Nucleus accumbens (tissue), 56 donors: ENCODE measurements around the gene MS4A10.
"Not testable (repeated sequence)": the region's sequence is repeated elsewhere in the genome, so short reads cannot be mapped to it uniquely, and the experiment has no call there.

ENCODE experiments used
- DNase-seq, 56 donors: peaks; one replicate each; lab custom pipeline; 2025; lab: John Stamatoyannopoulos, UW

MS4A10 gene

DNA sequence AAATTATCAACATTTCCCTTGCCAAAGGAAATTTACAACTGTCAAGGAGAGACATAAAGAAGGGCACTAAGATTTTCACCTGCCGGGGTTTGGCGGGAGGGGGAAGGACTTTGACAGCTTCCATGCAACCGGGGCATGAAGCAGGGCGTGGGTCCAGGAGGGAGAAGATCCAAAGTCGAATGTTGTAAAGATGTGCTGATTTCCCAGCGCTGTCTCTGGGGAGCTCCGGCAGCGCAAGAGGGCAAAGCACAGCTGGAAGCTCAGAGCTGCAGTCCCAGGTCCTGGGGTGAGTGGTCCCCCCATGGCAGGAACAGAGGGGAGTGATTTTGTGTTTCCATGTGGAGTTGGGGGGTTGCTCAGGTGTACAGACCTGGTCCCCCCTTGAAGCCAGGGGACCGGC lies at the start of gene MS4A10:
MS4A10 (plus strand) TSS at position 198 of the 400 bp plus-strand sequence. CDS start 5,003 bp downstream, outside the sequence.
- no peak for DNase-seq

DNA sequence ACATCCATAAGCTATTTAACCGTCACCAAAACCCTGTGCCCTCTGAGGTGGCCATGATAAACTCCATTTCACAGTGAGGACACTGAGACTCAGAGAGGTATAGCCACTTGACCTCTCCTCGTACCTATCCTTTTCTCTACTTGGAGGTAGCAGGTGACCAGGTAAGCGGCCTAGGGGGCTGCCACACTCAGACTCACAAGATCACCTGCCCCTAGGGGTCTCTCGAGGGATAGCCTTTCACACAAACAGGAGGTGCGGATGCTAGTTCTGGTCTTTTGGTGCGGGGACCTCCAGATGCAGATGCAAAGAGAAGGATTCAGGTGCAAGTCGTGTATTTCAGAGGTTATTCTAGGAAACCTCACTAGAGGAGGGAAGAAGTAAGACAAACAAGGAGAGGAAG lies 46.0 kb upstream of the MS4A10 start:
- DNase-seq, result no peak

DNA sequence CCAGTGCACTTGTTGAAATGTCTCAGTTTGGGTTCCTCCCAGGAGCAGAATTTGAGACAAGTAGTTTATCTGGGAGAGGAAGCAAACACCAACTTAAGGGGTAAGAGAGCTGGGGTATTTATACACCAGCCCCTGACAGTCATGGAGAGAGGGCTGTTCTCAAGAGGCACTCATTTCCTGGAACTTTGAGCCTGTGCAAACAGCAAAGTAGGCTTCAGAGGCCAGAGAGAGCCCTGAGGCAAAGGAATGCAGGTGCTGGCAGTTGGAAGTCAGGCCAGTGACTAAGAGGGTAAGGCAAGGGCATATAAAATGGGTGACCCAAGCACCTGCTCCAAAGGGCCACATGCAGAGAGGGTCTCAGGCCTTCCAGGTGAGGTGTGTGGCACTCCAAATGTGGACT lies 44.6 kb upstream of the MS4A10 start:
- DNase-seq, result no peak

DNA sequence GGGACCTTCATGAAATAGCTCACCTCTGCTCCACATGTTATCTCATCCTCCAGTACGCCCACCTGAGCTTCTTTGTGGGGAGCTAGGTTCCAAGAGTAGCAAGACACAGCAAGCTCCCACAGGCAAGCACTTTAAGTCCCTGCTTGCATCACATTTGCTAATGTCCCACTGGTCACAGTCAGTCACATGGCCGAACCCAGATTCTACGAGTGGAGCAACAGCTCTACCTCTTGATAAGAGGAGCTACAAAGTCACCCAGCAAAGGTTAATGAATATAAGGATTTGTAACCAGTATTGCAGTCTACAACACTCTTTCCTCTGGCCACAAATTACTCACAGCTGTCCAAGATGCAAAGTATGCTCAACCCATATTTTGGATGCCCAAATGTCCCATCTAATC lies 43.7 kb upstream of the MS4A10 start:
- no peak for DNase-seq

DNA sequence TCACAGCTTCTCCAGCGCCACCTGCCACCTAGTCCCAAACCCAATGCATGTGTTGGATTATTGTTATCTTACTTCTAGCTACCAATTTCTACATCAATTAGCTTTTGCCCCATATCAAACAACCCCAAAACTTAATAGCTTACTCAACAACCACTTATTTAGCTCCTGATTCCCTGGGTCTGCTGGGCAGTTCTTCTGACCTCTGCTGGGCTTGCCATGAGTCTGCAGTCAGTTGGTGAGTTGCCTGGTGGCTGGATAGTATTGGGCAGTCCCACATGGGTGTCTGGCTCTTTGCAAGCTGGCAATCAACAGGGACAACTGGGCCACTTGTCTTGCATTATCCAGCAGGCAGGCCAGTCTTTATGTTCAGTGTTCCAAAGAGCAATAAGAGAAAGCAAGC lies 42.1 kb upstream of the MS4A10 start:
- no peak for DNase-seq

DNA sequence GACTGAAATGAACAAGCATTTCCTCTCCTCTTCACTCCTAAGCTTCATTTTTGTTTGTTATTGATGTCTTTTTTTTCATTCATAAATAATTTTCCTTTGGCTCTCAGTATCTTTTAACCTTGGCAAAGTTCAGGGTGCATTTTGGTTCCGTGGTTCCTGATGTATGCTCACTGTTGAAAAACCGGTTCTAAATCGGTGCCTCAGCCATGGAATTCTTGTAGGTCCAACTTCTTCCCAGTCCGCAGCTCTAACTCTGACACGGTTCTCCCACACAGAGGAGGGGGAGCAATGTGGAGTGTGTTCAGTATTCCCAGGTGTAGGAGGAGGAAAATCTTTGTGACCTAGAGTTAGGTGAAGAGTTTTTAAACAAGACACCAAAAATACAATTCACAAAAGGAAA lies 41.0 kb upstream of the MS4A10 start:
- DNase-seq, result no peak

DNA sequence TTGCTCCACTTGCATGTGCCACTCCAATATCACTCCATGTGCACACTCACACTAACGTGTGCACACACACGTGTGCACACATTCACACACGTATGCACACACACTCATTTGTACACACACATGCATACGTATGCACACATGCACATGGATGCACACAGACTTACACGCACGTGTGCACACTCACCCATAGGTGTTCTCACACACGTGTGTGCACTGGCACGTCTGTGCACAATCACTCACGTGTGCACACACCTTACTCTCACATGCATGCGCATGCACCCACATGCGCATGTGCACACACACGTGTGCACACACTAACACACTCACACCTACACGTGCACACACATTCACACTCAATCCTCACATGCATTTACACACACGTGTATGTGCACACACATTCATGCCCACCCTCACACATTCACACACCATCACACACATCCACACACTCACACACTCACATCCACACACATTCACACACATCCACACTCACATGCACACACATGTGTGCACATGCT lies 37.7 kb upstream of the MS4A10 start:
- DNase-seq, result no peak

DNA sequence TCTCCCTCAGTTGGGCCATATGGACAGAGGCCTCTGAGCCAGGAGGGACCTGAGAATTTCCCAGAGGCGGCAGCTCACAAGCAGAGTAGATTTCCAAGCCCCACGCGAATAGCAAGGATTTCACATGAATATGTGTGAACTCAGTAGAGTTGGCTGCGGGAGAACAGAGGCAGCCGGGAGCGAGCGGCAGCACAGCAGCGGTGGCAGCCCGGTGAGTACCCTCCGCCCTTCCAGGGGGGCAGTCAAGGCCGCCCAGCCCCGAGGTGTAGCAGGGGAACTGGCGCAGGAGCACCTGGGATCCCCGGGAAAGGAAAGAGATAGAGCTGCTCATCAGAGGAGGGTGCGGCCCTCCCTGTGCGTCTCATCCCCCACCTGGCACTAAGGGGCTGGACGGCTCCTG lies 36.9 kb upstream of the MS4A10 start:
- DNase-seq, result no peak

DNA sequence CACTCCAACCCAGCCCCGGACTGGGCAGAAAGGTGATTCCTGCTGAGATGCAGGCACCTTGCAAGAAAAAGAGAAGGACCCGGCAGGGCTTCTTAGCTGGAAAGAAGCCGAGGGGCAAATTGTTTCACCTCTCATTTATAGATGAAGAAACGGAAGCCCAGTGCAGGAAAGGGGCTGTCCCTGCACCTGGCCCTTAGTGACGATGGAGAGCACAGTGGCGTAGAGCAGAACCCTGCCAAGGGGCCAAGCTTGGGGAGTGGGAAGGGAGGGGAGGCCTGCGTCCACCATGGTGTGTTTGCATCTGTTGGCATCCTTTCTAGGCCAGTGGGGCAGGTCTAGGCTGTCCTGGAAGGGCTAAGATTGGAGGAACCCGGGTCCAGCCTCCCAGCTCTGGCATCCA lies 36.3 kb upstream of the MS4A10 start:
- DNase-seq, result no peak

DNA sequence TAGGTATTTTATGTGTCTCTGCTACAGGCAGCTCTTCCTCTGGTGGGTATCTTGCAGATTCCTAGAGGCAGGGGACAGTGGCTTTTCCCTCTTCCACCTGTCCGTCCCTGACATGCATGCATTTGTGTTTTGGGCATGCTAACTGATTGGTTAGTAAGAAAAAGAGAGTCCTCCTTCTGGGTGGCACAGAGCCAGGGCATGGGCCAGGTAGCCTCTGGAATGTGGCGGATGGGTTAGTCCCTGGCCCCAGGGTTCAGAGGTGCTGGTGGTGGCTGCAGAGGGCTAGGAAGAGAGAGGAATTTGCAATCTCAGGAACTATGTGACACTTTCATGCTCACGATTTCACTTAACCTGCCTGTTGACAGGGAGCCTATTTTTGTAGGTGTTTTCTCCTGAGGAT lies 34.2 kb upstream of the MS4A10 start:
- DNase-seq, result no peak

DNA sequence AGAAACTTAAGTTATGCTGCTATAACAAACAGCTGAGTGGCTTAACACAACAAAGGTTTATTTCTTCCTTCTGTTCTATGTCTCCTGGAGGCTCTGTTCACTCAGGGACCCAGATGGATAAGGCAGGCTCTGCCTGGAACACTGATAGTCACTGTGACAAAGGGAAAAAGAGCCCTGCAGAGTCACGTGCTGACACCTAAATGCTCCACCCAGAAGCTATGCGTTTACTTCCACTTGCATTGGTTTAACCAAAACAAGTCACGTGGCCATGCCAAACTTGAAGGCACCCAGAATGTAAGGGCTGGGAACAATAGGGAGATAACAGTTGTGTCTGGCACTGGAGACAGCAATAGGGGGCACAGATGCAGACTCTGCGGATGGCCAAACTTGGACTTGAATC lies 31.8 kb upstream of the MS4A10 start:
- DNase-seq, result no peak

DNA sequence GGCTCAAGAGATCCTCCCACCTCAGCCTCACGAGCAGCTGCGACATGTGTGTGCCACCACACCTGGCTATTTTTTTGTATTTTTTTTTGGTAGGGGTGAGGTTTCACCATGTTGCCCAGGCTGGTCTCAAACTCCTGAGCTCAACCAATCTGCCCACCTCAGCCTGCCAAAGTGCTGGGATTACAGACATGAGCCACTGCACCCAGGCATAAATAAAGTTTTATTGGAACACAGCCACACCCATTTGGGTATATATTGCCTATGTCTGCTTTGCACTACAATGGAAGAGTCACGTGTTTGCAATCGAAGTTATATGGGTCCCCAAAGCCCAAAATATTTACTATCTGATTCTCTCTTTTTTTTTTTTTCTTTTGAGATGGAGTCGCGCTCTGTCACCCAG lies 30.2 kb upstream of the MS4A10 start:
- DNase-seq, result no peak

DNA sequence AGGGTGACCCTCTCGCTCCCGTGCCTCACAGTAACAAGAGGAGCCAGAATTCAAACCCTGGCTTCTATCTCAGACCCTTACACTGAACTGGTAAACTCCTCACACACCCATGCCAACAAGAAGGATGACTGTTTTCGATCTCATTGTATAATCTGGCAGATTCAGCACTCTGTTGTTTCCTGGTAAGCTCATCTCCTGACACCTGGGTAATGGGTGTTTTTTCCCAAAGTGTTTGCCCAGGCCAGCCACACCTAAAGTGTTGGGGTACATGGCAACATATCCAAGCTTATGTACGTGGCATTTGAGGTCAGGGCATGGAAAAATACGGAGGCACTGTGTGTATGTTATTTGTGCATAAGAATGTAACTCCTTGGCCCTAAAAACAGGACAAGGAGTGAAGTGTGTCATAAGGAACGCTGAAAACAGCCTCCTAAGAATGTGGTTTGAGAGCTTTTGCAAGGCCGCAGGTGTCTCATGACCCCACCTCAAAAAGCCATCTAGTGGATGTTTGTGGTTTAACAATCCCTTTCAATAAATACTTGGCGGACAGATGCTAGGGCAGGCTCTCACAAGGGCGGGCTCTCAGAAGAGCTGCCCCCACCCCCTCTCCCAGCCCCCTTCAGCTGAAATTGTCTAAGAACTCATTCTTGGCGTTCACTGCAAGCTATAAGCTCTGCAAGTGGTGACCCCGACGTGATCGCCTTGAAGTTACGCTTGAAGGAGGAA lies 28.7 kb upstream of the MS4A10 start, which contains the start of gene MS4A15:
MS4A15 (plus strand) TSS at position 561 of the 726 bp plus-strand sequence. CDS start 6,867 bp downstream, outside the sequence.
- DNase-seq, result no peak

DNA sequence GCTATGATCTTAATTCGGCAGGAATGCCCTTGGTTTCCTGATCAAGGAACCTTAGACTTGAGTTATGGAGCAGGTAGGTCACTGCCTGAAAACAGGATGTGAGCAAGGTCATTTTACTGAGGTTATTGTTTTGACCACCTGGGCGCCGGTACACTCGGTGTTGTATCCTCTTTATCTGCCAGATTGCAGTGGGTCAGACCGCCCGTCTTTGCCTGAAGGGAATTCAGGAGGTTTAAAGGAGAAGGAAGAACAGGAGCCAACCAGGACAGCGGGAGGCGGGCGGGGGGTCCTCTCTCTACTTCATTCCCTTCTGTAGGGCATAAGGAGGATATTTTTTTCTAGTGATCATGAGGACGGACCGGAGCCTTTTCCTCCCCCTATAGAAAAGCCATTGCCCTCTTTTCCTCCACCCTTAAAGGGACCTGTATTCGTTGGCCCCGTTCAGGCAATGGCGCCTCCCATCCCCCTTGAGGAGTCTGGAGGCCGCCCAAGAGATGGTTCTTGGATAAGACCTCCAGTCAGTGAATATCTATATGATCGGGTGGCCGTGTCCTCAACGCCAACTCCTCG lies 27.8 kb upstream of the MS4A10 start:
- DNase-seq, result no peak

DNA sequence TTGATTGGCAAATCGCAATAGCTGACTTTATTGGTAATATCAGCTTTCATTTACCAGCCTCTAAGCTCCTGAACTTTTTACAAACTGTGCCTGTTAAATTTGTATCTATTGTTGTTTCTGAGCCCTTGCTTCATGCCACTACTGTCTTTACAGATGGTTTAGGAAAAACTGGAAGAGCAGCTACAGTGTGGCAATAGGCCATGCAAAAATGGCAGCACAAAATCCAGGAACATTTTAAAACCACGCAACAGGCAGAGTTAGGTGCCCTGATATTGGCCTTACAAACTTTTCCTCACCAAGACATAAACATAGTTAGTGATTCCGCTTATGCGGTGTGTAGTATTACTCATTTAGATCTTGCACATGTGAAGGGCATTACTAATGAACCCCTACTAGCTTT lies 26.5 kb upstream of the MS4A10 start:
- DNase-seq, result not testable (repeated sequence)

DNA sequence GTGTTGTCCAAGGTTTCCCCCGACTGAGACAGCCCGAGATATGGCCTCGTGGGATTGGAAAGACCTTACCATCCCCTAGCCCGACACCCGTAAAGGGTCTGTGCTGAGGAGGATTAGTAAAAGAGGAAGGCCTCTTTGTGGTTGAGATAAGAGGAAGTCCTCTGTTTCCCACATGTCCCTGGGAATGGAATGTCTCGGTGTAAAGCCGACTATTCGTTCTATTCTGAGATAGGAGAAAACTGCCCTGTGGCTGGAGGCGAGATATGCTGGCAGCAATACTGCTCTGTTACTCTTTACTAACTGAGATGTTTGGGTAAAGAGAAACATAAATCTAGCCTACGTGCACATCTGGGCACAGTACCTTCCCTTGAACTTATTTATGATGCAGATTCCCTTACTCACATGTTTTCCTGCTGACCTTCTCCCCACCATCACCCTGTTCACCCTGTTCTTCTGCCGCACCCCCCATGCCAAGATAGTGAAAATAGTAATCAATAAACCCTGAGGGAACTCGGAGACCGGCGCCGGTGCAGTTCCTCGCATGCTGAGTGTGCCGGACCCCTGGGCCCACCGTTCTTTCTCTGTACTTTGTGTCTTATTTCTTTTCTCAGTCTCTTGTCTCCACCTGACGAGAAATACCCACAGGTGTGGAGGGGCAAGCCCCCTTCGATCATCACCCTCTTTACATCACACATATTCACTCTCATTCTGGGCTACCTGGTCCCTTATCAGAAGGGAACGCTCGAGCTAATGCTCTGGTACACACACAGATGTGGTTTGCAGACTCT lies 25.5 kb upstream of the MS4A10 start:
- DNase-seq, result not testable (repeated sequence)

DNA sequence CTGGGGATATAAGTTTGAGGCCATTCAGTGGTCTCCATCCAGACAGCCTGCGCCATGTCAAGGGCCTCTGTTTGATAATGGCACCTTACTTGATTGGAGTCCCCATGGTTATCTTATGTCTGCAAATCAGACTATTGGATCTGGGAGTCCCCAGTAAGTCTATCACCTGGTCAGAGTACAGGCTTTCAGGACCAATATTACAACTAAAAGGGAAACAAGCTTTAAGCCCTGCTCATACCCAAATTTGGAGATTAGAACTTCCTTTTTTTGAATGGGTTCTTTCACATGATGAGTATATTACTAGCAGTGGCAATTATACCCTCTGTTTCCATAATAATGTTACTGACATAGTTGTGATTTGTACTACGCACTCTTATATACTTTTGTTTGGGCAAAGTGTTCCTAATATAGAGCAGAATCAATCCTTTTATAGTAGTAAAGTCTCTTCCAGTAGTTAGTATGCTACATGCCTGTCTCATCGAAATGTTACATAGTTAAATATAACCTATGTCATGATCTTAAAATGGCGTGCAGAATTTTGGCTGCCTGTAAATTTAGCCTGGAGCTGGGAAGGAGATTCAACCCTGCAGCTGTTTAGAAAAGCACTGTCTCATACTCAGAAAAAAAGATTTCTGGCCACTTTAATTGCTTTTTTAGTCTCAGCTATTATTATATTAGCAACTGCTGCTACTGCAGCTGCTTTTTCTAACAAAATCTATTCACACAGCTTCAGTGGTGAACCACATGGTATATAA lies 23.5 kb upstream of the MS4A10 start:
- no peak for DNase-seq

DNA sequence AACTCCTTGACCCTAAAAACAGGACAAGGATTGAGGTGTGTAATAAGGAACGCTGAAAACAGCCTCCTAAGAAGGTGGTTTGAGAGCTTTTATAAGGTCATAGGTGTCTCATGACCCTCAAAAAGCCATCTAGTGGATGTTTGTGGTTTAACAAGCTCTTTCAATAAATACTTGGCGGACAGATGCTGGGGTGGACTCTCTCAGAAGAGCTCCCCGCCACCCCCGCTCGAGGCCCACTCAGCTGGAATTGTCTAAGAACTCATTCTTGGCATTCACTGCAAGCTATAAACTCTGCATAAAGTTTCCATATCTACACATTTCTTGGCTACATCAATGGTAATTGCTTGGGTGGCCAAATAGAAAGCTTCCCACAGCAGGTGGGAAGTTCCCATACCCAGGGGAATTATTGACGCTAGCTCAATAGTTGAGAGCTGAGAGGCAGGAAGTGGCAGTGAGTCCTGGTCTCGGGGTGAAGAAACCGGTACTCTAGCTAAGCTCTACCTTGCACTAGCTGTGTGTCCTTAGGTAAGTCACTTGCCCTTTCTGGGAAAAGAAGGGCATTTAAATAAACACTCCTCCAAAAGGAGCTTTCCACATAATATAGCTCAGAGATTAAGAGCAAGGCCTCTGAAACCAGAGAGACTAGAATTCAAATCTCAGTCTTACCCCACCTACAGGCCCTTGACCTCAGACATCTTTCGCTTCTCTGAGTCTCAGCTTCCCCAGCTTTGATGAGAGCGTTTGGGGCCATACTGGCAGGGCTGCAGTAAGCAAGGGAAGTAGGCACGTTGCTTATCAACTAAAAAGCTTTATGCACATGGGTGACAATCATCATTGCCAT lies 22.1 kb upstream of the MS4A10 start:
- no peak for DNase-seq

DNA sequence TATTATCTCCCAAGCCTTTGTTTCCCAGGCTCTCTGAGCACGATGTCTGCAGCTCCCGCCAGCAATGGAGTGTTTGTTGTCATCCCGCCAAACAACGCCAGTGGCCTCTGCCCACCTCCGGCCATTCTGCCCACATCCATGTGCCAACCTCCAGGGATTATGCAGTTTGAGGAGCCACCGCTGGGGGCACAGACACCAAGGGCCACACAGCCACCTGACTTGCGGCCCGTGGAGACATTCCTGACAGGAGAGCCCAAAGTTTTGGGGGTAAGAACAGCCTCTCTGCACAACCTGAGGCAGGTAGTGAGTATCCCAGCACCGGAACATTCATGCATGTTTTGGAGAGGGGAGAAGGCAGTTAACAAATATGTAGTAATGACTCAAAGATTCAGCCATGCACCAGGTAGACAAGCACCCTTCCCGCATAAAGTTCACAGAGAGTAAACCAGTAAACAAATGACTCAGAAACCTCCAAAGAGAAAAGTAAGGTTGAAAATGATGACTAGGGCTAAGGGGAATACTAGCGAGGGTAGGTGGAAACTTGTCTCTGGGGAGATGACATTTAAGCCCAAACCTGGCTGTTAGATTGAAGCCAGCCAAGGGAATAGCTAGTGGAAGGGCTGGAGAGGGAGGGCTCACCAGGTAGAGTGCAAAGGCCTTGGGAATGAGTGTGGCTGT lies 21.3 kb upstream of the MS4A10 start:
- DNase-seq, result no peak
